SK-N-SH treated with all-trans-retinoic acid at 6 μM for 48 hours (cell line): Measurements from ENCODE around the gene POLD2.

ENCODE experiments used
- ARNTL ChIP-seq: fragments of 450-650 bp; formaldehyde crosslinking; IDR thresholded peaks from 2 replicates; pipeline ENCODE4 v1.5.0; 2020; ENCODE audit warnings: low read depth, mild to moderate bottlenecking, moderate library complexity, borderline replicate concordance
- BACH2 ChIP-seq: fragments of 250-450 bp; sonication (Bioruptor Pico); IDR thresholded peaks from 2 replicates; pipeline ENCODE4 v1.9.0; 2021; ENCODE audit warnings: mild to moderate bottlenecking, borderline replicate concordance
- POU6F1 ChIP-seq: fragments of 250-450 bp; sonication (Bioruptor Pico); IDR thresholded peaks from 2 replicates; pipeline ENCODE4 v1.8.0; 2021; ENCODE audit warnings: low read depth, mild to moderate bottlenecking, moderate library complexity, borderline replicate concordance
- SNAI2 ChIP-seq: fragments of 250-450 bp; sonication (Bioruptor Pico); IDR thresholded peaks from 2 replicates; pipeline ENCODE4 v1.5.0; 2020; ENCODE audit warnings: mild to moderate bottlenecking, moderate library complexity
- TSHZ2 ChIP-seq: fragments of 250-450 bp; sonication (Bioruptor Pico); IDR thresholded peaks from 2 replicates; pipeline ENCODE4 v1.5.0; 2020; ENCODE audit warnings: mild to moderate bottlenecking, moderate library complexity
- ZC3H10 ChIP-seq: fragments of 250-450 bp; sonication (Bioruptor Pico); IDR thresholded peaks from 2 replicates; pipeline ENCODE4 v1.5.1; 2021; ENCODE audit warnings: mild to moderate bottlenecking, moderate library complexity
- ZFP3 ChIP-seq: fragments of 250-450 bp; sonication (Bioruptor Pico); IDR thresholded peaks from 2 replicates; pipeline ENCODE4 v1.5.0; 2020; ENCODE audit warnings: mild to moderate bottlenecking, moderate library complexity
- ZFP30 ChIP-seq: fragments of 450-650 bp; formaldehyde crosslinking; IDR thresholded peaks from 2 replicates; pipeline ENCODE4 v1.5.0; 2022; ENCODE audit warnings: mild to moderate bottlenecking, moderate library complexity
- ZNF565 ChIP-seq: fragments of 450-650 bp; formaldehyde crosslinking; conservative IDR thresholded peaks from 2 replicates; pipeline ENCODE4 v1.5.0; 2020; ENCODE audit warnings: low read depth, mild to moderate bottlenecking, moderate library complexity
- TF ChIP-seq, protein P1 (sequence below): fragments of 250-450 bp; sonication (Bioruptor Pico); IDR thresholded peaks from 2 replicates; pipeline ENCODE4 v1.5.1; 2020; ENCODE audit warnings: low read depth, mild to moderate bottlenecking, moderate library complexity
- TF ChIP-seq, protein P2 (sequence below): fragments of 250-450 bp; sonication (Bioruptor Pico); IDR thresholded peaks from 2 replicates; pipeline ENCODE4 v1.5.1; 2021; ENCODE audit warnings: mild to moderate bottlenecking, moderate library complexity

- TF ChIP-seq, protein P1, sequence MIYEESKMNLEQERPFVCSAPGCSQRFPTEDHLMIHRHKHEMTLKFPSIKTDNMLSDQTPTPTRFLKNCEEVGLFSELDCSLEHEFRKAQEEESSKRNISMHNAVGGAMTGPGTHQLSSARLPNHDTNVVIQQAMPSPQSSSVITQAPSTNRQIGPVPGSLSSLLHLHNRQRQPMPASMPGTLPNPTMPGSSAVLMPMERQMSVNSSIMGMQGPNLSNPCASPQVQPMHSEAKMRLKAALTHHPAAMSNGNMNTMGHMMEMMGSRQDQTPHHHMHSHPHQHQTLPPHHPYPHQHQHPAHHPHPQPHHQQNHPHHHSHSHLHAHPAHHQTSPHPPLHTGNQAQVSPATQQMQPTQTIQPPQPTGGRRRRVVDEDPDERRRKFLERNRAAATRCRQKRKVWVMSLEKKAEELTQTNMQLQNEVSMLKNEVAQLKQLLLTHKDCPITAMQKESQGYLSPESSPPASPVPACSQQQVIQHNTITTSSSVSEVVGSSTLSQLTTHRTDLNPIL (CRISPR knock-in tag) = no peak
- TF ChIP-seq, protein P2, sequence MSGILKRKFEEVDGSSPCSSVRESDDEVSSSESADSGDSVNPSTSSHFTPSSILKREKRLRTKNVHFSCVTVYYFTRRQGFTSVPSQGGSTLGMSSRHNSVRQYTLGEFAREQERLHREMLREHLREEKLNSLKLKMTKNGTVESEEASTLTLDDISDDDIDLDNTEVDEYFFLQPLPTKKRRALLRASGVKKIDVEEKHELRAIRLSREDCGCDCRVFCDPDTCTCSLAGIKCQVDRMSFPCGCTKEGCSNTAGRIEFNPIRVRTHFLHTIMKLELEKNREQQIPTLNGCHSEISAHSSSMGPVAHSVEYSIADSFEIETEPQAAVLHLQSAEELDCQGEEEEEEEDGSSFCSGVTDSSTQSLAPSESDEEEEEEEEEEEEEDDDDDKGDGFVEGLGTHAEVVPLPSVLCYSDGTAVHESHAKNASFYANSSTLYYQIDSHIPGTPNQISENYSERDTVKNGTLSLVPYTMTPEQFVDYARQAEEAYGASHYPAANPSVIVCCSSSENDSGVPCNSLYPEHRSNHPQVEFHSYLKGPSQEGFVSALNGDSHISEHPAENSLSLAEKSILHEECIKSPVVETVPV (CRISPR knock-in tag) = no peak
- TF ChIP-seq ZFP3 (no peak), TSHZ2 (CRISPR knock-in tag) (no peak), SNAI2 (CRISPR knock-in tag) (no peak), ARNTL (no peak), POU6F1 (CRISPR knock-in tag) (no peak), ZNF565 (no peak), ZFP30 (no peak), BACH2 (no peak), ZC3H10 (CRISPR knock-in tag) (no peak)
These were observed 38.0 kb upstream of the POLD2 start for GRCh38 chr7:44161371-44161770.
